NCI-H526 (cell line): ENCODE results near the gene METTL21C.

Source experiments
- DNase-seq, 2 experiments: peaks; one replicate each; lab custom pipeline; 2025; lab: John Stamatoyannopoulos, UW

METTL21C gene

DNA sequence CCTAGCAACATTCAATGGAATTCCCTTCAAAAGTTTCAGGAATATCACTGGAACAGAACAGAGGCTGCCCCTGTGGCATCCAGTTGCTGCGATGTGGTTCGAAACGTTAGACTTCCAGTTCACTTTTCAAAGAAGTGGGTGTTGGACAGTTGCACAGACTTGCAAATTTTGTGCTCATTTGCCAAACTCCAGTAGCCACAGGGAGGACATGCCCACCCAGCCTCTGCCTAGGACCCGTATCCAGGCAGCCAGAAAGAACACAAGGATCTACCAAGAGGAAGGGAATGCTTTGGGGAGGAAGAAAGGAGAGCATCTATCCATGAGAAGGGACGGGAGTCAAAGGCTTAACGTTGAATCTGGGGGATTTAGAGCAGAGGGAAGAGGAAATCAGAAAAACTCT is at the start of gene METTL21C:
TSS of gene METTL21C (minus strand) at position 108 of the 400 bp plus-strand sequence. CDS start 546 bp downstream, outside the sequence.
- DNase-seq: no peak

DNA sequence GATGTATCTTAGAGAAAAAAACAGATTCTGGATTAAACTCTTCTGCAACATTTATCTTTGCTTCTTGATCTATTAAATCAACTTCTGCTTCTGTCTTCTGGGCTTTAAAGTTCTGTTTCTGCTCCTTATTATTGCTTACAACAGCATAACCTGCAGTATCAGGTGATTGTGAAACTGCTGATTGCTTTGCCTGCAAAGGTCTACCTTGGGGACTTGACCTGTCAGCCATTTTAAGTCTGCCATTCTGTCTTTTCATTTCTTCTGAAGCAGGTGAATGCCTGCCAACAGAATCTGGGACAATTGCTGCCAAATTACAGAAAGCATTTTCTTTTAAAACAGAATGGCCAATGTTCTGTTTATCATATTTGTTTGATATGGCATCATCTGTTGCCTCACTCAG is 47.7 kb upstream of the METTL21C start:
- no peak for DNase-seq

DNA sequence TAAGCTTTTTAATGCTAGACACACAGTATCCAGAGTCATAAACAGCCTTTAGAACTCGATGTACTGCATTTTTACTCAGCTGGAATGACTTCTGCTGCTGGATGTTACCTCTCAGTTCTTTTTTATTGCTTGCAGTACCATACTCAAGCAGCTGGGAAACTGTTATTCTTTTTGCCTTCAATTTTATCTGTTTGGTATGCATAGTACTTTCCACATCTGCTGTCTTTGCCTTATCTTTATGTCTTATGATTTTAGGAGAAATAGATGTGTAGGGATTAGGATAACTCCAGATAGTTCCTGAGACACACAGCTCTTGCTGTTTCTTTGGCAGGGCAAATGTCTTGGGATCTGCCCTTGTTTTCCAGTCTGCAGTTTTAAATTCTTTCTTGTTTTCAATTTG is 47.3 kb upstream of the METTL21C start:
- no peak for DNase-seq

DNA sequence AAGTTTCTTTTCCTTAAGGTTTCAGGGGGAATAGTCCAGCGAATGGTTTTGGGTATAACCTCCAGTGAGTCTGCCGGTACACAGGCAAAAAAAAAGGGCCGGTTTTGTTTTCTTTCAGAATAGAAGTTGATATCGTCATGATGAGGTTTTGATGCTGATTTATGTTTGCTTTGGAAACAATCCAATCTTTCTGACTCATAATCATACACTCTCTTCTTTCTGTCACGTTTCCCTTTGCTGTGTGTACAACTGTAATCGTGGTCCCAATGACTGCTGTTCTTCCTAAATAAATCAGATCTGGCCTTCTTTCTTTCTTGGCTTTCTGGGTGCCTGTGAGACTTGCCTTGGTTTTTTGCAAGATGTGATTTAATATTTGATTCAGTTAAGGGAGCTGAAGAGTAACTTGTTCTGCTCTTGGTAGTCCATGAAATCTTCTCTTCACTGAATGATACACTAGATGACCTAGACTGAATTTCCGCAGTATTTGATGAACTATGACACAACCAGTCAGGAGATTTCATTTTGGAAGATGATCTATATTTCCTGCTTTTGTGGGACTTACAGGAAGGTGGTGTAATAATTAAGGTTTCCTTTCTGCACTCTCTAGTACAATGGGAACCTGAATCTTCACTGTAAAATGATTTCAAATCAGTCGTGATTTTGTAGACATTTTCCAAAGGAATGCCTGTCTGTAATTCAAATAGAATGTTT is 34.9 kb upstream of the METTL21C start:
- DNase-seq: no peak

DNA sequence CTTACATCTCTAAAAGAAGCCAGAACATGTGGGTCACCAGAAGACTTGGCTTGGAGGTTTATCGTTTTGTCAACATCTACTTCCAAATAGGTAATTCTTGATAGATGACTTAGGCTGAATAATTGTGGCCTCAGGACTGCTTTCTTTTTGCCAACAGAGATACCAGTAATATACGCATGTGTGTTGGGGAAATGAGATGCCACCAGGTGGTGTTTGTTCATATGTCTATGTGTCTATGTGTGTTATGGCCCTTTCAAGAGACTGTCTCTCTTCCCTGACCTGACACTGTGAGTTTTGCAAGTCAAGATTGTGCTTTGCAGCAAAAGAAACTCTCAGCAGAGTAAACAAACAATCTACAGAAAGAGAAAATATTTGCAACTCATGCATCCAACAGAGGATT is 31.6 kb upstream of the METTL21C start:
- DNase-seq: peak in 1 of 2 experiments; percentile 35

GRCh38 chr13:102724923-102725322 is 30.1 kb upstream of the METTL21C start:
- DNase-seq: peak in 1 of 2 experiments; percentile 54

DNA sequence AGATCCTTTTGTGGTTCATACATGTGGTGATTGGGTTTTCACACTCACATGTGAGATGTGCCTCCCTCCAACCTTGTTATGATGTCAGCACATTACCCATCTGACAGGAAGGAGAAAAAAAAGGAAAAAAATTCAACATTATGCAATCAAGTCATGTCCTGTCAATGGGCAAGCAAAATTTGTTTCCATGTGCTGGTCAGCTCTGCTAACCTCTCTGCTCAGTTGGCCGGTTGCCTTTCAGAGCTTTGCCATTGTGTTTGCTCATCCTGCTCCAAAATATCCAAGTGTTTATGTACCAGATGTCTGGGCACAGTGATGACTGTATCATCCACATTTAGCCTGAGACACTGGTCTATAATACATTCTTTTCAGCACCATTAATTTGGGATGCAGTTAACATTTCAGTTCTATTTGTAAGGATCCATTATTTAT is 27.0 kb upstream of the METTL21C start:
- no peak for DNase-seq

DNA sequence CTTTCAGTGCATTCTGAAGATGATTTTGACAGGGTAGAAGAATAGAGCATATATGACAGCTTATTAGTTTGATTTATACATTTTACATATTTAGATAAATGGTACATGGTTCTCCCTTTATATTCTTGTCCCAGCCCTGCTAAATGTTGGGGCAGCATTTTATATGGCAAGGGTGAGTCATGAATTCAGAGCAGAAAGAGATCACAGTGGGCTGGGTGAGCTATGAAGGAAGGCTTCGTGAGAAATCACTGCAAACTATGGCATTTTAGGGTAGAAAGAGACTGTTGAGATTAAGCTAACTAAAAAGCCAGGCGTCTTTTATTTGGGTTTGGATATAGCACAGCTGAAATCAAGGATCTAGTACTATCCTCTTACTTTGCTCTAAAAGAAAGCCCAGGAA is 23.9 kb upstream of the METTL21C start:
- DNase-seq: no peak

DNA sequence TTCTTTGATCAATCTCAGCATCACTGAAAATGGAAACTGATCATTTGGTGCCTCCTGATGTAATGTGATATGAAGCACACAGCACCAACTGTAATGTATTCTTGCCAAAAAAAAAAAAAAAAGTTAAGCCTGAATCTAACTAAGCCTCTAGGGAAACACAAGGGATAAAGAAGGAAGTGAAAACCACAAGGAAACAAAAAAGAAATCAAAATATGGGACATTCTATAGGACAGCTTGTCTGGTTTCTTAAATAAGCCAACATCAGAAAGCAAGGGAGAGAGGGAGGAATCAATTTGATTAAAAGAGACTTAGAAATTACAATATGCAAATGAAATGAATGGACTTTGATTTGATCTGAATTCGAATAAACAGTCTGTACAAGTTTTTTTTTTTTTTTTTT is 20.6 kb upstream of the METTL21C start:
- no peak for DNase-seq

GRCh38 chr13:102710261-102710679 is 15.4 kb upstream of the METTL21C start:
- no peak for DNase-seq

DNA sequence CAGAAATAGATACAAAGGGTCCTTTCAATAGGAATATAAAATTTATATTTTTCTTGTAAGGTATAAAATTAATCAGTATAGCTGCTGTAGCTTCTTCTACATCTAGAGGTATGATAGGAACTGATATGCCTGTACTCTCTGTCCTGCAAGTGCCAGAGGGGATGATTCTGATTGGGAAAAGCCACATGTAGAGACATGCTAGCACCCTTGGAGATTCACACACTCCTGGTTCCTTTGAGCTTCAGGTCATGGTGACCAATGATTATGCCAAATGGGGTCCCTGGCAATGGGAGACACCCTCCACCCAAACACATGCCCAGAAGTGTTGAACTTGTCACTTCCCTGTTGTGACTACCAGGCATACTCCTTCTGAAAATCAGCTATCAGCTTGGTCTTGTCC is 14.7 kb upstream of the METTL21C start:
- DNase-seq: no peak

GRCh38 chr13:102708991-102709390 is 14.1 kb upstream of the METTL21C start:
- DNase-seq: no peak

GRCh38 chr13:102708211-102708610 is 13.4 kb upstream of the METTL21C start:
- DNase-seq: no peak

DNA sequence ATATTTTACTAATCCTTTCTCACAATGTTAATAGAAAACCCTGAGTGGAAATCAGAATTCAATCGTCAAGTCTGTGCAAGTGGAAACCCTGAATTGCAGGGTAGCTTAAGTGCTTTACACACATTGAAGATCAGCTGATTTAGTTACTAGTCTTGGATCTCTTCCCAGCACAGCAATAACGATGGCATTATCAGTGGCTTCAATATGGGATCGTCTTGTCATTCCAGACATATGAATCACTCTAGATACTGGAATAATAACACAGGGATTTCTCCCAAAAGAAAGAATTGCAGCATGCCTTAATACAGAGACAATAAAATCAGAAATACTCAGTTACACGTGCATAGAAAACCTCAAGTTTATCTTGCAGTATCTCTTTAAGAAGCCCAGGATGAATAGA is 12.6 kb upstream of the METTL21C start:
- DNase-seq: no peak

GRCh38 chr13:102704238-102705058 is 9.6 kb upstream of the METTL21C start:
- no peak for DNase-seq

GRCh38 chr13:102703726-102704035 is 8.8 kb upstream of the METTL21C start:
- DNase-seq: no peak

- DNase-seq: no peak
These were observed 8.3 kb upstream of the METTL21C start for GRCh38 chr13:102702965-102703725.

DNA sequence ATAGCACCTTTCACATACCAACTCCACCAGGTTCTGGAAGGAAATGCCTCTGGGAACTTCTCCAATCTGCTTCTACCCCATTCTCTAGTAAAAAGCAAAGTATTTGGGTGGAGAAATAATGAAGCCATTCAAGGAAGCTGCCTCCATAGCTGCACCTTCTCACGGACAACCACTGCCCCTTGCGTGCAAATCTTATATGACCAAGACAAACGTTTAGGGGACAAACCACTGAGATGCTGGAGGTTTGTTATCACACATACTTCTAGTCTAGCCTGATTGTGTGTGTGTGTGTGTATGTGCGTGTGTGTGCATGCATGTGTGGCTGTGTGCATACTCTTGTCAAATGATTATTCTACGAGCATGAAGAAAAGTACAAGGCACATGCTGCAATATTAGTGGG is 6.5 kb upstream of the METTL21C start:
- no peak for DNase-seq

GRCh38 chr13:102700088-102701031 is 5.5 kb upstream of the METTL21C start:
- DNase-seq: no peak

DNA sequence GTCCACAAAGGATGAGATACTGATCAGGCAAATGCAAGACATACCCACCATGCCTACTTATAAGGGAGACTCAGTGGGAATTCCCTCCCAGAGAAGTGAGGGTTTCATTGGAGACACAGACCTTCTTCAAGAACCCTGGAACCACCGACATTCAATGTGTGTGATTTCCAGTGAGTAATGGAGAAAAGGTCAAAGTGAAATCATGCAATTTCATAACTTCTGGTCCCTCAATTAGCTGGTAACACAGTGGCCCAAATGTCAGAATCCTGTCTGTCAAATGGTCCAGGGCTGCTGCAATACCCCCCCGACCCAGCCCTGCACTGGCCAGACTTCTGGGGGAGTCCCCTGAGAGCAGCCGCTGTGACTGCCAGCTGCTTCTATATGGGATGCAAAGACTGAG is 4.7 kb upstream of the METTL21C start:
- DNase-seq: no peak

- DNase-seq: no peak
These were observed 3.8 kb upstream of the METTL21C start for GRCh38 chr13:102698649-102698980.
